Measurements from ENCODE around the gene ECD. TPM values are rescaled to one million over a fixed set of nuclear protein-coding genes. Genes with fewer than 3 reads are reported as not detected.

ECD gene
- total RNA-seq, 3 donors from 2014 or later (not counting 1 experiment from before 2014, with no cell fraction given) = 48.4 to 53.6 (median 52.1) TPM

DNA sequence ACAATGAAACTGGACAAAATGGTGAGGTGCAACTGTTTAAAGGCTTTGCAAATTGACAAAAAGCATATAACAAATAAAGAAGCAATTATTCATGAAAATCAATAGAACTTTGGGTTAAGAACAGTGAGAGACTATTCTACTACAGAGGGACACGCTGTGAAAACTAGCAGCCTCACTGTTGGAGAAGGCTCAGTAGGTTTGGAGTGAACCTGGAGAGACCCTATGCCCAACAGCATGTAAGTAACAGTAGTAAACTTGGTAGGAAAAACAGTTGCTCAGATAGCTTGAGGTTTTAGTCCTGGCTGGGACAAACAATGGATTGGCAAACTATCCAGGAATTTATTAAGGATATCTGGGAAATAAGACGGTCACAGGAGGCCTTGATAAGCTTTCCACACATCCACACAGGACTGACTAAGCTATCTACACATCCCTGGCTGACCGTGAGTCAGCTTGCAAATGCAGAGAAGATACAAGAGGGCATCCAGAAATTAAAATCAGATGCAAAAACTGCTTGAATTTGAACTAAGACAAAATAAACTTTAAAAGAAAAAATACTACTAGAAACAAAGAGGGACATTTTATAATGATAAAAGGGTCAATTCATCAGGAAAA lies 16.0 kb upstream of the ECD start:
- 96% methylated on average over 3 of the region's 3 CpGs for WGBS (ENCODE audit: insufficient coverage)
- no peak overlapping the region for H3K27ac Mint-ChIP-seq

GRCh38 chr10:73182568-73182967 lies 14.8 kb upstream of the ECD start:
- Mint-ChIP-seq H3K4me3 (no peak overlapping the region), H3K27ac (no peak overlapping the region), H3K36me3 (peaks cover 13% of the 10 kb centered on the region), H3K4me1 (no peaks in the 10 kb centered on the region), H3K27me3 (ENCODE audit: low read depth in 2 of 2) (no peaks in the 10 kb centered on the region), H3K9me3 (peaks cover 2 to 3% of the 10 kb centered on the region in 2 donors)
- intact Hi-C loops (cut with micrococcal nuclease) = no loop called here
- no peak for DNase-seq
- 95% methylated on average over 2 of the region's 2 CpGs for WGBS (ENCODE audit: insufficient coverage)
- Histone ChIP-seq H3K36me3 (ENCODE audit: control insufficient read depth, insufficient read depth, low read length) (peaks cover 29% of the 10 kb centered on the region), H3K4me1 (ENCODE audit: control insufficient read depth, insufficient read depth, low read length) (no peaks in the 10 kb centered on the region), H3K4me3 (ENCODE audit: low read length) (no peak overlapping the region), H3K27ac (ENCODE audit: low read length) (no peak overlapping the region), H3K27me3 (ENCODE audit: control insufficient read depth, insufficient read depth, low read length) (no peaks in the 10 kb centered on the region), H3K9me3 (ENCODE audit: control insufficient read depth, insufficient read depth, low read length) (no peaks in the 10 kb centered on the region)
- ATAC-seq = no peak
- TF ChIP-seq CTCF (IDR thresholded peaks at IDR 0.05) = no peak

More for the DNA sequence above, 16.0 kb upstream of the ECD start:
- H3K4me3 ChIP-seq (ENCODE audit: low read length) = no peak overlapping the region
- H3K9me3 ChIP-seq (ENCODE audit: control insufficient read depth, insufficient read depth, low read length) = no peaks in the 10 kb centered on the region
- H3K27ac ChIP-seq (ENCODE audit: low read length) = no peak overlapping the region
- ATAC-seq (no peak), DNase-seq (no peak)
- Mint-ChIP-seq H3K9me3 (peaks cover 2 to 3% of the 10 kb centered on the region in 2 donors), H3K36me3 (peaks cover 13% of the 10 kb centered on the region), H3K4me3 (no peak overlapping the region), H3K27me3 (ENCODE audit: low read depth in 2 of 2) (no peaks in the 10 kb centered on the region), H3K4me1 (no peaks in the 10 kb centered on the region)
- H3K4me1 ChIP-seq (ENCODE audit: control insufficient read depth, insufficient read depth, low read length) = no peaks in the 10 kb centered on the region
- no peak for TF ChIP-seq CTCF (IDR thresholded peaks at IDR 0.05)
- intact Hi-C loops (cut with micrococcal nuclease) = no loop called here
- no peaks in the 10 kb centered on the region for H3K27me3 ChIP-seq (ENCODE audit: control insufficient read depth, insufficient read depth, low read length)
- H3K36me3 ChIP-seq (ENCODE audit: control insufficient read depth, insufficient read depth, low read length) = peaks cover 26% of the 10 kb centered on the region

GRCh38 chr10:73174148-73174925 lies 6.5 kb upstream of the ECD start:
- H3K9me3 Mint-ChIP-seq = no peaks in the 10 kb centered on the region
- ATAC-seq = no peak
- H3K27ac Mint-ChIP-seq = no peak overlapping the region
- H3K36me3 ChIP-seq (ENCODE audit: control insufficient read depth, insufficient read depth, low read length) = peaks cover 6% of the 10 kb centered on the region
- no peaks in the 10 kb centered on the region for H3K9me3 ChIP-seq (ENCODE audit: control insufficient read depth, insufficient read depth, low read length)
- no CpG with 5 or more reads among the region's 1 CpG for WGBS (ENCODE audit: insufficient coverage)
- intact Hi-C loops (cut with micrococcal nuclease) = no loop called here
- DNase-seq = no peak
- no peak overlapping the region for H3K4me3 ChIP-seq (ENCODE audit: low read length)
- H3K27me3 Mint-ChIP-seq (ENCODE audit: low read depth in 2 of 2) = no peaks in the 10 kb centered on the region
- no peak for TF ChIP-seq CTCF (IDR thresholded peaks at IDR 0.05)
- no peaks in the 10 kb centered on the region for H3K4me1 ChIP-seq (ENCODE audit: control insufficient read depth, insufficient read depth, low read length)
- H3K27ac ChIP-seq (ENCODE audit: low read length) = no peak overlapping the region
- no peaks in the 10 kb centered on the region for H3K36me3 Mint-ChIP-seq
- no peaks in the 10 kb centered on the region for H3K27me3 ChIP-seq (ENCODE audit: control insufficient read depth, insufficient read depth, low read length)
- H3K4me1 Mint-ChIP-seq = no peaks in the 10 kb centered on the region
- no peak overlapping the region for H3K4me3 Mint-ChIP-seq

All from natural killer cell (primary cell).